Caki2 (cell line): ENCODE results near the gene TXNRD1. TPM values are rescaled to one million over a fixed set of nuclear protein-coding genes. Genes with fewer than 3 reads are reported as not detected.

Experiments used
- total RNA-seq: library from RNA; depleted of rRNA; stranded (reverse); fragments of >200 nt; shearing (Covaris generic); gene quantifications from 2 replicates; pipeline ENCODE4 v1.2.3, GENCODE V29; 2014; ENCODE audit warnings: low replicate concordance; rRNA removed

TXNRD1 gene
- total RNA-seq, 1 experiment from 2014 or later: 1,656 TPM

Other genes with a start within 250 kb of the TXNRD1 start
- 16.9 and 17.2 TPM in 2 replicates for gene TDG, start 249.9 kb upstream of the TXNRD1 start, total RNA-seq
- gene GLT8D2, start 165.6 kb upstream of the TXNRD1 start, total RNA-seq: not detected in 2 replicates
- gene HCFC2, start 151.2 kb upstream of the TXNRD1 start, total RNA-seq: 0.78 and 3.7 TPM in 2 replicates
- 14.9 and 30.5 TPM in 2 replicates for gene NFYB, start 77.6 kb upstream of the TXNRD1 start, total RNA-seq
- gene EID3, start 88.0 kb downstream of the TXNRD1 start, total RNA-seq: 4.9 and 6.8 TPM in 2 replicates
- gene CHST11, start 241.2 kb downstream of the TXNRD1 start, total RNA-seq: 22.7 and 51.3 TPM in 2 replicates